Ovary (tissue), 3 donors: ENCODE data around the gene SPHK1.

Experiments used
- CTCF ChIP-seq, 3 donors: fragments of 450-650 bp in 2 of 3; fragments of 200-600 bp in 1 of 3; IDR thresholded peaks; one replicate each; pipeline versions ENCODE4 v1.5.1 to v1.8.0; 2016 to 2022; ENCODE audit warnings: antibody characterized with exemption in 3 of 3, mild to moderate bottlenecking in 1 of 3
- EP300 ChIP-seq: sonication (generic); formaldehyde crosslinking; IDR thresholded peaks from one replicate; pipeline ENCODE4 v1.6.1; 2017; ENCODE audit warnings: antibody characterized with exemption
- POLR2A ChIP-seq: fragments of 450-650 bp; IDR thresholded peaks from one replicate; pipeline ENCODE4 v1.6.1; 2017; ENCODE audit warnings: antibody characterized with exemption, mild to moderate bottlenecking, moderate library complexity
- donor health status: DM: no; HTN: no; CAD: no.

- TF ChIP-seq EP300 (no peak), CTCF (IDR thresholded peaks at IDR 0.05) (no peak), POLR2A (no peak)
Observed at GRCh38 chr17:76432004-76432403, 47.6 kb downstream of the SPHK1 start.
